ENCODE results near the gene SPEN. TPM values are rescaled to one million over a fixed set of nuclear protein-coding genes. Genes with fewer than 3 reads are reported as not detected.

The SPEN gene
- total RNA-seq, 2 donors from 2014 or later, result 27.8 to 38.9 TPM

- TF ChIP-seq CTCF (IDR thresholded peaks at IDR 0.05) (no peak), POLR2A (IDR thresholded peaks at IDR 0.05) (no peak)
- DNase-seq, result no peak
- intact Hi-C loops (cut with DNase I), result no loop called here
- Histone ChIP-seq H3K4me1 (peaks cover 27% of the 10 kb centered on the region), H3K36me3 (replicated peaks in 1 of 2; ENCODE audit: insufficient read depth in 1 of 2, low read depth in 2 of 2) (peaks cover 0 to 3% of the 10 kb centered on the region in 2 donors), H3K9me3 (no peaks in the 10 kb centered on the region), H3K4me3 (no peak overlapping the region), H3K27me3 (no peaks in the 10 kb centered on the region), H3K27ac (no peak overlapping the region)
- no peak for ATAC-seq
- WGBS, 2 donors, result 46 to 71% methylated on average over 1 of the region's 1 CpG
These were observed 22.9 kb downstream of the SPEN start for GRCh38 chr1:15870421-15870820.

GRCh38 chr1:15874471-15874870 lies 27.0 kb downstream of the SPEN start:
- peaks cover 15% of the 10 kb centered on the region for H3K4me1 ChIP-seq
- peaks cover 0 to 6% of the 10 kb centered on the region in 2 donors for H3K36me3 ChIP-seq (replicated peaks in 1 of 2; ENCODE audit: insufficient read depth in 1 of 2, low read depth in 2 of 2)
- TF ChIP-seq CTCF (IDR thresholded peaks at IDR 0.05) (no peak), POLR2A (IDR thresholded peaks at IDR 0.05) (no peak)
- intact Hi-C loops (cut with DNase I), result no loop called here
- no peak for ATAC-seq
- H3K4me3 ChIP-seq, result no peak overlapping the region
- H3K27ac ChIP-seq, result no peak overlapping the region
- 19 to 23% methylated on average over 1 of the region's 1 CpG for WGBS, 2 donors
- no peak for DNase-seq
- H3K9me3 ChIP-seq, result no peaks in the 10 kb centered on the region
- H3K27me3 ChIP-seq, result no peaks in the 10 kb centered on the region

GRCh38 chr1:15876357-15877055 lies 29.0 kb downstream of the SPEN start:
- Histone ChIP-seq H3K4me3 (no peak overlapping the region), H3K27me3 (no peaks in the 10 kb centered on the region), H3K9me3 (no peaks in the 10 kb centered on the region), H3K36me3 (replicated peaks in 1 of 2; ENCODE audit: insufficient read depth in 1 of 2, low read depth in 2 of 2) (peaks cover 0 to 6% of the 10 kb centered on the region in 2 donors), H3K27ac (no peak overlapping the region), H3K4me1 (peaks cover 9% of the 10 kb centered on the region)
- no peak for ATAC-seq
- no peak for TF ChIP-seq POLR2A (IDR thresholded peaks at IDR 0.05)
- peak in 2 of 7 experiments; percentile 18 to 19 for TF ChIP-seq CTCF (IDR thresholded peaks at IDR 0.05)
- peak in 1 of 4 donors; percentile 21 for DNase-seq
- intact Hi-C loops (cut with DNase I), result no loop called here
- WGBS, 2 donors, result 80 to 90% methylated on average over 3 to 12 of the region's 12 CpGs

- no peak overlapping the region for H3K27ac ChIP-seq
- no peak for TF ChIP-seq POLR2A (IDR thresholded peaks at IDR 0.05)
- no peak for TF ChIP-seq CTCF (IDR thresholded peaks at IDR 0.05)
- H3K4me1 ChIP-seq, result peaks cover 16% of the 10 kb centered on the region
- no peak overlapping the region for H3K4me3 ChIP-seq
- no peaks in the 10 kb centered on the region for H3K27me3 ChIP-seq
- ATAC-seq (no peak), DNase-seq (no peak)
- H3K9me3 ChIP-seq, result no peaks in the 10 kb centered on the region
- H3K36me3 ChIP-seq (replicated peaks in 1 of 2; ENCODE audit: insufficient read depth in 1 of 2, low read depth in 2 of 2), result no peaks in the 10 kb centered on the region
- WGBS, 2 donors, result 93% methylated on average over 5 of the region's 5 CpGs
- intact Hi-C loops (cut with DNase I), result no loop called here
These were observed 34.5 kb downstream of the SPEN start for GRCh38 chr1:15881961-15882360.

- H3K27me3 ChIP-seq, result no peaks in the 10 kb centered on the region
- ATAC-seq, result no peak
- H3K4me3 ChIP-seq, result no peak overlapping the region
- H3K9me3 ChIP-seq, result no peaks in the 10 kb centered on the region
- no peaks in the 10 kb centered on the region for H3K36me3 ChIP-seq (replicated peaks in 1 of 2; ENCODE audit: insufficient read depth in 1 of 2, low read depth in 2 of 2)
- DNase-seq, result no peak
- no peak for TF ChIP-seq CTCF (IDR thresholded peaks at IDR 0.05)
- TF ChIP-seq POLR2A (IDR thresholded peaks at IDR 0.05), result no peak
- no peak overlapping the region for H3K27ac ChIP-seq
- intact Hi-C loops (cut with DNase I), result no loop called here
- 97 to 100% methylated on average over 2 of the region's 2 CpGs for WGBS, 2 donors
- peaks cover 23% of the 10 kb centered on the region for H3K4me1 ChIP-seq
These were observed 35.2 kb downstream of the SPEN start for GRCh38 chr1:15882665-15883064.
